Loucy (cell line): ENCODE results near the gene GDAP2.

Source experiments
- H2AFZ ChIP-seq: fragments of 200-600 bp; sonication (generic); 2 replicates; pipeline ENCODE4 v1.6.0; 2016; ENCODE audit warnings: antibody characterized with exemption, mild to moderate bottlenecking, low read length, moderate library complexity
- H3F3A ChIP-seq: fragments of 200-600 bp; 2 replicates; pipeline ENCODE4 v1.6.0; 2016; ENCODE audit warnings: antibody characterized with exemption, low read depth, mild to moderate bottlenecking
- H3K27me3 ChIP-seq: fragments of 200-600 bp; sonication (generic); 2 replicates; pipeline ENCODE4 v1.6.1; 2014; ENCODE audit warnings: low read length, mild to moderate bottlenecking; ENCODE audit not compliant: insufficient read depth, poor library complexity, severe bottlenecking
- H3K36me3 ChIP-seq: fragments of 200-600 bp; sonication (generic); 2 replicates; pipeline ENCODE4 v1.6.1; 2016; ENCODE audit warnings: low read length; ENCODE audit not compliant: insufficient read depth
- H3K4me1 ChIP-seq: fragments of 200-600 bp; sonication (generic); 2 replicates; pipeline ENCODE4 v1.5.1; 2014; ENCODE audit warnings: low read length, mild to moderate bottlenecking; ENCODE audit not compliant: insufficient read depth, poor library complexity, severe bottlenecking
- H3K4me2 ChIP-seq: fragments of 200-600 bp; sonication (generic); 2 replicates; pipeline ENCODE4 v1.6.0; 2014; ENCODE audit warnings: antibody characterized with exemption, low read length, low read depth, mild to moderate bottlenecking; ENCODE audit not compliant: poor library complexity, severe bottlenecking
- H3K4me3 ChIP-seq: fragments of 200-600 bp; sonication (generic); 2 replicates; pipeline ENCODE4 v1.5.1; 2014; ENCODE audit warnings: low read length, mild to moderate bottlenecking, mixed read lengths; ENCODE audit not compliant: poor library complexity, severe bottlenecking
- H3K79me2 ChIP-seq: fragments of 200-600 bp; sonication (generic); 2 replicates; pipeline ENCODE4 v1.6.1; 2014; ENCODE audit warnings: low read length; ENCODE audit not compliant: insufficient read depth
- H3K9ac ChIP-seq: fragments of 200-600 bp; sonication (generic); 2 replicates; pipeline ENCODE4 v1.6.0; 2014; ENCODE audit warnings: mild to moderate bottlenecking, low read depth, low read length, moderate library complexity; ENCODE audit not compliant: poor library complexity, severe bottlenecking
- H3K9me2 ChIP-seq: fragments of 200-600 bp; sonication (generic); replicated peaks from 2 replicates; pipeline ENCODE4 v1.6.1; 2016; ENCODE audit warnings: low read depth, low read length, mixed read lengths
- H3K9me3 ChIP-seq: fragments of 200-600 bp; sonication (generic); 2 replicates; pipeline ENCODE4 v1.6.1; 2014; ENCODE audit warnings: mild to moderate bottlenecking, antibody characterized with exemption, low read length, low read depth; ENCODE audit not compliant: insufficient read depth
- H4K20me1 ChIP-seq: fragments of 200-600 bp; sonication (generic); 2 replicates; pipeline ENCODE4 v1.6.0; 2014; ENCODE audit warnings: antibody characterized with exemption, low read length, mild to moderate bottlenecking; ENCODE audit not compliant: insufficient read depth, poor library complexity, severe bottlenecking
- EZH2phosphoT487 ChIP-seq: fragments of 200-600 bp; IDR thresholded peaks from 2 replicates; pipeline ENCODE4 v1.6.1; 2018; ENCODE audit warnings: antibody characterized with exemption, mild to moderate bottlenecking, moderate library complexity, borderline replicate concordance
- TF ChIP-seq, protein P1 (sequence below): fragments of 200-600 bp; sonication (generic); conservative IDR thresholded peaks from 2 replicates; pipeline ENCODE4 v1.5.1; 2014; ENCODE audit warnings: mild to moderate bottlenecking, antibody characterized with exemption, low read length

GDAP2 gene

DNA sequence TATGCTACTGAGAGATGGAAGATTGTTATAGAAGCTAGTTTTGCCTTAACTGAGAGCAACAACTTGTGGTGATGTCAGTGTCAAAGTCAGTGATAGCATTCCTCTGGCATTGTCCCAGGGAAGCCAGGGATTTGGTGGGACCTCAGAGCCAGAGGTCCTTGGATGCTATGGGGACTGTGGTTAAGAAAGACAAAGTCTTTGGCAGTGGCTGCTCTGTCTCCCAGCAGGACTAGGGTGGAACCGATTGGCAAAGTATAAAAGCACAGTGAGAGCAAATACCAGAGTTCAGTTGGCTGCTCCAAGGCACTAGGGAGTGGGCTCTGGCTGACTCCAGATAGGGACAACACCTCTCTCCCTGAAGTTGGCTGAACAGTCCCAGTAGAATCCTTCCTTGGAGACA lies 104.8 kb downstream of the GDAP2 start:
- no peaks in the 10 kb centered on the region for H3K4me1 ChIP-seq

DNA sequence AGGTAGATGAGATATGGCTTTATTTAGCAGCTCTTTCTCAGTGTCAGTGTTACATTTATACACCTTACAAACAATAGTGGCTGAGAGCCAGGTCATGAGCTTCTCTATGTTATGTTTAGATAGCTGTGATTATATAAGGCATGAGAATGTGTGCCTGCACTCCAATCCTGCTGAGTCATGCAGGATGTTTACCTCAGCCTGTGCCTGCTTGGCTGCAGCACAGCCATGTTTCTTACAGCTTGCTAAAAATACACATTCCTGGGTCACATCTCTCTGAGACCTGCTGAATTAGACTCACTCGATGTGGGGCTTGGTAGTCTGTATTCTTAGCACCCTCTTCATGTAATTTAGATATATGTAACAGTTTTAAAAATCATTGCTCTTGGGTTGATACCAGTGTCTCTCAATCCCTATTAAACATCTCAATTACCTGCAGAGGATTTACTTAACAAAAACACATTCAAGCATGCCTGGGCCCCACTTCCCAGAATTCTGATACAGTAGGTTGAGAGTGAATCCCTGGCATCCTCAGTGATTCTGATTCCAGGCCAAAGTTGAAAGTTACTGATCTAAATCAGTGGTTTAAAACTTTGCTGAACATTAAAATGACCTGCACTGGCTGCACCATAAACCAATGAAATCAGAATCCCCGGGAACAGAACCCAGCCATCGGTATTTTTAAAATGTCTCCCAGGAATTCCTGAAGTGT lies 107.5 kb downstream of the GDAP2 start:
- Histone ChIP-seq H3F3A (no peaks in the 10 kb centered on the region), H3K9me2 (no peaks in the 10 kb centered on the region), H3K27me3 (no peaks in the 10 kb centered on the region), H3K9me3 (peaks cover 8% of the 10 kb centered on the region; the same call in 1 of the 2 replicates), H3K4me3 (no peak overlapping the region), H3K36me3 (no peaks in the 10 kb centered on the region), H3K4me2 (no peak overlapping the region), H3K9ac (no peak overlapping the region), H2AFZ (no peak overlapping the region), H4K20me1 (no peaks in the 10 kb centered on the region), H3K79me2 (no peaks in the 10 kb centered on the region), H3K4me1 (no peaks in the 10 kb centered on the region)
- no peak for TF ChIP-seq EZH2phosphoT487
- TF ChIP-seq, protein P1, sequence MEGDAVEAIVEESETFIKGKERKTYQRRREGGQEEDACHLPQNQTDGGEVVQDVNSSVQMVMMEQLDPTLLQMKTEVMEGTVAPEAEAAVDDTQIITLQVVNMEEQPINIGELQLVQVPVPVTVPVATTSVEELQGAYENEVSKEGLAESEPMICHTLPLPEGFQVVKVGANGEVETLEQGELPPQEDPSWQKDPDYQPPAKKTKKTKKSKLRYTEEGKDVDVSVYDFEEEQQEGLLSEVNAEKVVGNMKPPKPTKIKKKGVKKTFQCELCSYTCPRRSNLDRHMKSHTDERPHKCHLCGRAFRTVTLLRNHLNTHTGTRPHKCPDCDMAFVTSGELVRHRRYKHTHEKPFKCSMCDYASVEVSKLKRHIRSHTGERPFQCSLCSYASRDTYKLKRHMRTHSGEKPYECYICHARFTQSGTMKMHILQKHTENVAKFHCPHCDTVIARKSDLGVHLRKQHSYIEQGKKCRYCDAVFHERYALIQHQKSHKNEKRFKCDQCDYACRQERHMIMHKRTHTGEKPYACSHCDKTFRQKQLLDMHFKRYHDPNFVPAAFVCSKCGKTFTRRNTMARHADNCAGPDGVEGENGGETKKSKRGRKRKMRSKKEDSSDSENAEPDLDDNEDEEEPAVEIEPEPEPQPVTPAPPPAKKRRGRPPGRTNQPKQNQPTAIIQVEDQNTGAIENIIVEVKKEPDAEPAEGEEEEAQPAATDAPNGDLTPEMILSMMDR: no peak

More for the DNA sequence above, 104.8 kb downstream of the GDAP2 start:
- Histone ChIP-seq H3K36me3 (no peaks in the 10 kb centered on the region), H3K27me3 (no peaks in the 10 kb centered on the region), H4K20me1 (no peaks in the 10 kb centered on the region), H3K79me2 (no peaks in the 10 kb centered on the region), H3K9me3 (peaks cover 8% of the 10 kb centered on the region; the same call in 1 of the 2 replicates), H3K9ac (no peak overlapping the region), H3K4me2 (no peak overlapping the region), H3K4me3 (no peak overlapping the region), H3K9me2 (no peaks in the 10 kb centered on the region), H3F3A (no peaks in the 10 kb centered on the region), H2AFZ (no peak overlapping the region)
- TF ChIP-seq, protein P1: no peak
- TF ChIP-seq EZH2phosphoT487: no peak

DNA sequence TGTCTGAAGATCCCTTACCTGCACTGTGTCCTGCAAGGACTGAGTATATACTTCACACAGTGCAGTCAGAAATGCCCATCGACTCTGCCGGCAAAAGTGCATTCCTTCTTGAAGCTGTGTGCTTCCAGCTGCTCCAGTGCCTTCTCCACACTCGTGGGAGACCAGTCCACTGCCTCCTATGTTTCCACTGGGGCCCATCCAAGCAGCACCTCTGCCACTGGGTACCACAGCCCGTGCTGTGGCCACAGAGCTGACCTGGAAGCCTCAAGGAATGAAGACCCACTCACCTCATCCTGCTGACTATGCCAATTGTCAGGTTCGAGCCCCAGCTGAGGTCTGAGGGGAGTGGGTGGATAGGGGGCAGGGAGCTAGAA lies 108.1 kb downstream of the GDAP2 start:
- Histone ChIP-seq H3K9me2 (no peaks in the 10 kb centered on the region), H4K20me1 (no peaks in the 10 kb centered on the region), H3K4me1 (no peaks in the 10 kb centered on the region), H3K4me3 (no peak overlapping the region), H3K79me2 (no peaks in the 10 kb centered on the region), H3K9ac (no peak overlapping the region), H3K9me3 (peaks cover 8% of the 10 kb centered on the region; the same call in 1 of the 2 replicates), H3F3A (no peaks in the 10 kb centered on the region), H3K4me2 (no peak overlapping the region), H2AFZ (no peak overlapping the region), H3K27me3 (no peaks in the 10 kb centered on the region), H3K36me3 (no peaks in the 10 kb centered on the region)
- TF ChIP-seq EZH2phosphoT487: no peak
- TF ChIP-seq, protein P1: no peak
